Body of pancreas (tissue), 4 donors: ENCODE measurements around the gene PTPRN2.

Experiments
- CTCF ChIP-seq, 7 experiments: fragments of 450-650 bp in 4 of 7; fragments of 200-600 bp in 3 of 7; sonication (generic) in 3 of 7; IDR thresholded peaks; one replicate each; pipeline ENCODE4 v1.5.1; 2016 to 2019; ENCODE audit warnings: antibody characterized with exemption in 7 of 7
- POLR2A ChIP-seq, 3 donors: fragments of 450-650 bp; IDR thresholded peaks; one replicate each; pipeline ENCODE4 v1.6.1; 2016; ENCODE audit warnings: antibody characterized with exemption in 3 of 3, mild to moderate bottlenecking in 2 of 3

DNA sequence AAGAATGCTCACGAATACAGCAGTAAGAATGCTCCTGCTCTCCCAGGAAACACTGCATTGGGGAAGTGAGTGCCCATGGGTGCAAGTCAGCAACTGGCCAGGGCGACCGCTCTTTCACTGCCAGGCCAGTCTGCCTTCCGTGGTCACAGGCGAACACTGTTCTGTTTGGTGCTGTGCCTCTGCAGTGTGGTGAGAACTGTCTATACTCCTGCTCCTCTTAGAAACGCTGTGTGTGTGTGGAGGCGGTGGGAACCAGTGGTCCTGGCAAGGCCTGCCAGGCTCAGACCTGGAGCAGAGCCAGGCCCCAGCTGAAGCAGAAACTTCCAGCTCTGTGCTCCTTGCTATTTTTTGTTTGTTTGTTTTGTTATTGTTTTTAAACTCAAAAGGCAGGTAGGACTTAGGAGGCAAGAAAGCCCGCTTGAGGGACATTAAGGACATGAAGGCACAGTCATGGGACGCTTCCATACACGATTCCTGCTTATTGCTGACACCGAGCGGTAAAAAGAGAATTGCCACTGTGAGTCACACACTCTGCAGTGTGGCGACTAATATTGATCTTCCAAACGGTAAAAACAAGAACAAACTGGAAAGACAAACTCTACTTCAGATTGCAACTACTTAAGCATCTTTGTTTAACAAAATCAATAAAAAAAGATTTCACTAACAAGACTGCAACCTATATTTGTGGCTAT lies 820.0 kb downstream of the PTPRN2 start:
- no peak for TF ChIP-seq CTCF (IDR thresholded peaks at IDR 0.05)
- TF ChIP-seq POLR2A (IDR thresholded peaks at IDR 0.05), result no peak
